ENCODE measurements around the gene ZNF765. TPM values are rescaled to one million over a fixed set of nuclear protein-coding genes. Genes with fewer than 3 reads are reported as not detected.
"Not testable (repeated sequence)": the region's sequence is repeated elsewhere in the genome, so short reads cannot be mapped to it uniquely, and the experiment has no call there.

The ZNF765 gene
- polyA plus RNA-seq, 3 donors, result 11.5 to 13.5 (median 11.9) TPM

DNA sequence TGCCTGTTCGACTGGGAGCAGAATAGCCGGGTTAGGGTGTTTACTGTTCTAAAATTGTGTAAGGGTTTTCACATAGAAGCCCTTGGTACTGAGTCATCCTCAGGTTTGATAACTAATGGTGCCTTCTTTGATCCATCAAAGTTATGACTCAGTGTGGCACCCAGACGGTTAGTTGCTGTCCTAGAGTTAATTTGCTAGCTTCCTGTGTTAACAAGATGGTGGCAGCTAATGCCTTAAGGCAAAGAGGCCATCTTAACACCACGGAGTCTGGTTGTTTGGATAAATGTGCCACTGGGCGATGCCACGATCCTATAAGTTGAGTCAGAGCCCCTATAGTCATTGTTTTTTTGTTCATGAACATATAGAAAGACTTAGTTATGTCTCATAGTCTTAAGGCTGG, 80.5 kb downstream of the ZNF765 start:
- DNase-seq (ENCODE audit: low read depth in 3 of 3, low spot score in 2 of 3), result not testable (repeated sequence)

Other genes with a start within 250 kb of the ZNF765 start
- gene ZNF347, start 236.1 kb upstream of the ZNF765 start, polyA plus RNA-seq (ENCODE audit: insufficient read length in 3 of 3), result 10 to 100 TPM; 10.3 to 11.4 (median 11.0) TPM
- 10 to 100 TPM in 1 of 3 donors, 1 to 10 TPM in 2; 5.7 to 10.9 (median 9.0) TPM for gene ZNF665, start 201.8 kb upstream of the ZNF765 start, polyA plus RNA-seq (ENCODE audit: insufficient read length in 3 of 3)
- 10 to 100 TPM; 51.9 to 53.7 (median 52.7) TPM for gene ZNF677, start 140.3 kb upstream of the ZNF765 start, polyA plus RNA-seq (ENCODE audit: insufficient read length in 3 of 3)
- under 1 TPM in 1 of 3 donors, not detected in 2; 0.19 TPM for gene VN1R2, start 136.9 kb upstream of the ZNF765 start, polyA plus RNA-seq (ENCODE audit: insufficient read length in 3 of 3)
- gene VN1R4, start 127.4 kb upstream of the ZNF765 start, polyA plus RNA-seq (ENCODE audit: insufficient read length in 3 of 3), result not detected
- 10 to 100 TPM in 2 of 3 donors, 1 to 10 TPM in 1; 9.9 to 13.0 (median 11.2) TPM for gene ZNF845, start 61.4 kb upstream of the ZNF765 start, polyA plus RNA-seq (ENCODE audit: insufficient read length in 3 of 3)
- 10 to 100 TPM; 12.7 to 14.3 (median 12.7) TPM for gene ZNF525, start 29.4 kb upstream of the ZNF765 start, polyA plus RNA-seq (ENCODE audit: insufficient read length in 3 of 3)
- gene ZNF761, start 36.8 kb downstream of the ZNF765 start, polyA plus RNA-seq (ENCODE audit: insufficient read length in 3 of 3), result 10 to 100 TPM; 13.9 to 16.2 (median 14.9) TPM
- 1 to 10 TPM; 7.6 to 8.5 (median 8.1) TPM for gene ZNF813, start 72.6 kb downstream of the ZNF765 start, polyA plus RNA-seq (ENCODE audit: insufficient read length in 3 of 3)
- 10 to 100 TPM; 14.8 to 16.0 (median 15.8) TPM for gene ZNF331, start 143.0 kb downstream of the ZNF765 start, polyA plus RNA-seq (ENCODE audit: insufficient read length in 3 of 3)
- not detected for gene DPRX, start 236.8 kb downstream of the ZNF765 start, polyA plus RNA-seq (ENCODE audit: insufficient read length in 3 of 3)